GM12878 (cell line): ENCODE results near the gene DMRTB1. TPM values are rescaled to one million over a fixed set of nuclear protein-coding genes. Genes with fewer than 3 reads are reported as not detected.

ENCODE experiments used
- ATAC-seq: fragments of 200-7000 bp; cut with Tn5 transposase; 3 replicates; pipeline ENCODE4 v1.9.1; 2020; ENCODE audit warnings: mild to moderate bottlenecking, moderate library complexity
- BruUV-seq: library from RNA; stranded (reverse); fragments of 400-500 nt; replicated peaks from 2 replicates; lab custom pipeline; 2021; lab: Mats Ljungman, UMichigan
- CTCF ChIA-PET: fragments of 300-600 bp; sonication (Branson Sonifier 250); formaldehyde crosslinking; extraction: SDS; loops from one replicate; lab custom pipeline; 2021; ENCODE audit warnings: inconsistent platforms; lab: Yijun Ruan, JAX
- POLR2A ChIA-PET: fragments of 350-600 bp; formaldehyde crosslinking; extraction: SDS; loops from one replicate; lab custom pipeline; 2021; ENCODE audit warnings: inconsistent platforms; lab: Charles Lee
- RAD21 ChIA-PET: fragments of 300-600 bp; sonication (Branson Sonifier 250); formaldehyde crosslinking; loops from one replicate; lab custom pipeline; 2023; ENCODE audit warnings: antibody characterized with exemption; ENCODE audit not compliant: unreplicated experiment; lab: Charles Lee
- SMC1A ChIA-PET: fragments of 300-600 bp; sonication (Branson Sonifier 250); formaldehyde crosslinking; loops from one replicate; lab custom pipeline; 2023; ENCODE audit not compliant: unreplicated experiment, uncharacterized antibody; lab: Charles Lee
- DNase-seq: peaks from one replicate; pipeline ENCODE4 v3.0.0-alpha.2; 2011; ENCODE audit warnings: low read depth, low spot score
- FAIRE-seq: peaks from 3 replicates; lab custom pipeline; 2011; peaks lifted over from hg19 to GRCh38; lab: Jason Lieb, UNC
- H2AFZ ChIP-seq: 2 replicates; pipeline ENCODE4 v1.6.0; 2011; ENCODE audit warnings: low read depth, low read length, control low read depth; ENCODE audit not compliant: control insufficient read depth
- H3K27ac ChIP-seq: 2 replicates; pipeline ENCODE4 v1.5.1; 2011; ENCODE audit warnings: control low read depth; ENCODE audit not compliant: control insufficient read depth, insufficient read depth
- H3K27me3 ChIP-seq, 2 experiments: replicated peaks in 1 of 2; 2 replicates each; pipeline versions ENCODE4 v1.6.0 to v1.6.1; 2011; ENCODE audit warnings: low read length in 1 of 2; ENCODE audit not compliant: control insufficient read depth in 2 of 2, insufficient read depth in 2 of 2
- H3K36me3 ChIP-seq, 2 experiments: 2 replicates each; pipeline ENCODE4 v1.5.1; 2011; ENCODE audit warnings: low read length in 1 of 2; ENCODE audit not compliant: control insufficient read depth in 2 of 2, insufficient read depth in 2 of 2
- H3K4me1 ChIP-seq: 2 replicates; pipeline ENCODE4 v1.6.1; 2011; ENCODE audit warnings: mild to moderate bottlenecking, low read length, moderate library complexity, mixed read lengths; ENCODE audit not compliant: control insufficient read depth, insufficient read depth
- H3K4me2 ChIP-seq: 2 replicates; pipeline ENCODE4 v1.6.0; 2011; ENCODE audit warnings: control low read depth; ENCODE audit not compliant: control insufficient read depth, insufficient read depth
- H3K4me3 ChIP-seq: fragments of 200-600 bp; sonication (generic); 2 replicates; pipeline ENCODE4 v1.5.1; 2016
- H3K79me2 ChIP-seq: 2 replicates; pipeline ENCODE4 v1.6.0; 2011; ENCODE audit warnings: low read length; ENCODE audit not compliant: control insufficient read depth, insufficient read depth
- H3K9ac ChIP-seq: 2 replicates; pipeline ENCODE4 v1.8.0; 2011; ENCODE audit warnings: low read length, control low read depth, mixed read lengths; ENCODE audit not compliant: control insufficient read depth, insufficient read depth
- H3K9me3 ChIP-seq: replicated peaks from 3 replicates; pipeline ENCODE4 v1.5.1; 2011; ENCODE audit warnings: mild to moderate bottlenecking, low read length; ENCODE audit not compliant: control insufficient read depth, insufficient read depth
- H4K20me1 ChIP-seq: 2 replicates; pipeline ENCODE4 v1.6.0; 2011; ENCODE audit not compliant: control insufficient read depth, insufficient read depth
- CBX5 ChIP-seq: sonication (generic); IDR thresholded peaks from 2 replicates; pipeline ENCODE4 v1.6.1; 2016; ENCODE audit warnings: low read depth, moderate library complexity, mild to moderate bottlenecking, inconsistent platforms
- HDGF ChIP-seq: fragments of 450-650 bp; IDR thresholded peaks from 2 replicates; pipeline ENCODE4 v1.6.1; 2016; ENCODE audit warnings: antibody characterized with exemption
- RB1 ChIP-seq: fragments of 450-650 bp; formaldehyde crosslinking; IDR thresholded peaks from 2 replicates; pipeline ENCODE4 v1.6.1; 2017; ENCODE audit warnings: mild to moderate bottlenecking, borderline replicate concordance
- SIN3A ChIP-seq: IDR thresholded peaks from 2 replicates; pipeline ENCODE4 v1.6.1; 2012; ENCODE audit warnings: low read depth, low read length, improper control_type of control experiment
- SMAD1 ChIP-seq: fragments of 450-650 bp; IDR thresholded peaks from 2 replicates; pipeline ENCODE4 v1.6.1; 2018; ENCODE audit warnings: mild to moderate bottlenecking, low read depth; ENCODE audit not compliant: partially characterized antibody
- TCF12 ChIP-seq: IDR thresholded peaks from 2 replicates; pipeline ENCODE4 v1.6.1; 2011; ENCODE audit warnings: low read depth, mild to moderate bottlenecking, low read length
- WGBS: methylation state at CpG from one replicate; pipeline ENCODE4 v1.1.6; 2016; ENCODE audit warnings: low lambda C conversion rate; ENCODE audit not compliant: insufficient replicate concordance, insufficient coverage; ENCODE audit errors: missing lambda C conversion rate; 5-methylcytosine and 5-hydroxymethylcytosine counted together
- in situ Hi-C: fragments of 300-500 bp; cut with MboI; formaldehyde crosslinking; loops from 9 replicates; pipeline ENCODE4 v1.14.3; 2018; ENCODE audit warnings: mixed read lengths
- intact Hi-C: fragments of 100-400 bp; cut with micrococcal nuclease; formaldehyde crosslinking; loops from one replicate; pipeline ENCODE4 v1.14.2; 2022; ENCODE audit not compliant: unreplicated experiment
- polyA plus RNA-seq, 11 experiments: library from polyadenylated mRNA; depleted of rRNA in 4 of 11; unstranded in 6 of 11; stranded (reverse) in 5 of 11; fragments of >200 nt; fragmentation: Nextera tagmentation in 4 of 11; fragmentation: Illumina TruSeq in 1 of 11; extraction: Ambion mirVana in 4 of 11; extraction: Trizol in 1 of 11; gene quantifications; 1 replicate in 1 of 11; 2 replicates in 10 of 11; pipeline versions ENCODE4 v1.2.1 to v1.2.3, GENCODE V29; 2011 to 2016; ENCODE audit warnings: inconsistent platforms in 2 of 11, missing spikeins in 2 of 11, low read depth in 1 of 11
- total RNA-seq, 4 experiments: library from RNA; depleted of rRNA in 3 of 4; stranded (reverse); fragments of >200 nt in 3 of 4; fragmentation: Illumina TruSeq in 1 of 4; extraction: Trizol in 1 of 4; gene quantifications; 2 replicates each; pipeline versions ENCODE4 v1.2.1 to v1.2.3, GENCODE V29; 2013 to 2021
- TF ChIP-seq, protein P1 (sequence below): IDR thresholded peaks from 2 replicates; pipeline ENCODE4 v1.6.1; 2011; ENCODE audit warnings: borderline replicate concordance, low read depth, mild to moderate bottlenecking, moderate library complexity, low read length; ENCODE audit not compliant: insufficient read depth, poor library complexity, severe bottlenecking
- TF ChIP-seq, protein P2 (sequence below): fragments of 150-350 bp; IDR thresholded peaks from 2 replicates; pipeline ENCODE4 v1.6.1; 2014; ENCODE audit warnings: mild to moderate bottlenecking, low read depth, low read length

Gene DMRTB1
- total and polyA plus RNA-seq, 10 of the 15 experiments (the other 5 are each of a cell fraction or from before 2014, with no cell fraction given), result not detected

DNA sequence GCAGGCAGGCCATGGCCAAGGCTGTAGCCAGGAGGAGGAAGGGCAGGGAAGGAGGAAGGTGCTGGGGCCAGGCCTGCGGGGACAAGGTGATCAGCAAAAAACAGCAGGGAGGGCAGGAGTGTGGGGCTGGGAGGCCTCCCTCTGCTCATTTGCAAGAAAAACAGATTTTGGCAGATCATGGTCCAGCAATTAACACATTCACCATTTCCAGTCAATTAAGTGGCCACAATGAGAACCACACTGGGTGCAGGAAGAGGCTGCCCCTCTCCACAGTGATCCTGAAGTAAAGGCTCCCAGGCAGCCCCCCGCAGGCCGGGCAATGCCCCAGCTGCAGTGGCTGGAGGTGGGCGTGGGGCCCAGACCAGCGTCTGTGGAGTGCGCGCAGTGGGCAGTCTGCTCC lies 54.6 kb downstream of the DMRTB1 start (continued):
- TF ChIP-seq, protein P1, sequence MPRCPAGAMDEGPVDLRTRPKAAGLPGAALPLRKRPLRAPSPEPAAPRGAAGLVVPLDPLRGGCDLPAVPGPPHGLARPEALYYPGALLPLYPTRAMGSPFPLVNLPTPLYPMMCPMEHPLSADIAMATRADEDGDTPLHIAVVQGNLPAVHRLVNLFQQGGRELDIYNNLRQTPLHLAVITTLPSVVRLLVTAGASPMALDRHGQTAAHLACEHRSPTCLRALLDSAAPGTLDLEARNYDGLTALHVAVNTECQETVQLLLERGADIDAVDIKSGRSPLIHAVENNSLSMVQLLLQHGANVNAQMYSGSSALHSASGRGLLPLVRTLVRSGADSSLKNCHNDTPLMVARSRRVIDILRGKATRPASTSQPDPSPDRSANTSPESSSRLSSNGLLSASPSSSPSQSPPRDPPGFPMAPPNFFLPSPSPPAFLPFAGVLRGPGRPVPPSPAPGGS, result no peak

DNA sequence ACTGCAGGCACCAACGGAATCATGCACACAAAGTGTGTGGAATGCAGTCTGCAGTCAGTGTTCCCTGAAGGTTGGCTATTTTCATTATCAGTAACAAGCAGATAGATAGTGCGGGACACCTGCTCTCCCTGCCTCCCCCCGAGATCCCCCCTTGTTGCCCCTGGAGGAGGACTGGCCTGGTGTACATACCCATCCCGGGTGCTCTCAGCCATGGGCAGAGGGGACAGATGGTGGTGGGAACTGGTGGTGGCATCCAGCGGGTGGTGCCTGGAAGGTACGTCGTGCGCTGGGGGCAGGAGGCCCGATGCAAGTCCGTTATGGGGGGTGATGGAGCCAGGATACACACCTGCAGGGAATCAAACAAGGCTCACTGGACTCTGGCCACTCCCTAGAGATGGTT lies 55.2 kb downstream of the DMRTB1 start:
- Histone ChIP-seq H3K9ac (no peak overlapping the region), H3K36me3 (no peaks in the 10 kb centered on the region), H4K20me1 (no peaks in the 10 kb centered on the region), H3K4me1 (no peaks in the 10 kb centered on the region), H2AFZ (no peak overlapping the region), H3K27ac (no peak overlapping the region), H3K4me2 (no peak overlapping the region), H3K79me2 (no peaks in the 10 kb centered on the region), H3K9me3 (no peaks in the 10 kb centered on the region), H3K27me3 (peaks cover 0 to 2% of the 10 kb centered on the region in 2 experiments; a peak in 1 of 4 replicates), H3K4me3 (no peak overlapping the region)
- POLR2A ChIA-PET, result no interaction called here
- 41% methylated on average over 10 of the region's 10 CpGs for WGBS
- RAD21 ChIA-PET, result no interaction called here
- FAIRE-seq (no peak), DNase-seq (no peak), ATAC-seq (no peak)
- no peak for TF ChIP-seq CBX5
- no peak for TF ChIP-seq RB1
- no peak for TF ChIP-seq HDGF
- no peak for TF ChIP-seq SIN3A
- no peak for TF ChIP-seq SMAD1
- no peak for TF ChIP-seq TCF12
- TF ChIP-seq, protein P2, sequence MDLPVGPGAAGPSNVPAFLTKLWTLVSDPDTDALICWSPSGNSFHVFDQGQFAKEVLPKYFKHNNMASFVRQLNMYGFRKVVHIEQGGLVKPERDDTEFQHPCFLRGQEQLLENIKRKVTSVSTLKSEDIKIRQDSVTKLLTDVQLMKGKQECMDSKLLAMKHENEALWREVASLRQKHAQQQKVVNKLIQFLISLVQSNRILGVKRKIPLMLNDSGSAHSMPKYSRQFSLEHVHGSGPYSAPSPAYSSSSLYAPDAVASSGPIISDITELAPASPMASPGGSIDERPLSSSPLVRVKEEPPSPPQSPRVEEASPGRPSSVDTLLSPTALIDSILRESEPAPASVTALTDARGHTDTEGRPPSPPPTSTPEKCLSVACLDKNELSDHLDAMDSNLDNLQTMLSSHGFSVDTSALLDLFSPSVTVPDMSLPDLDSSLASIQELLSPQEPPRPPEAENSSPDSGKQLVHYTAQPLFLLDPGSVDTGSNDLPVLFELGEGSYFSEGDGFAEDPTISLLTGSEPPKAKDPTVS, result no peak
- CTCF ChIA-PET, result no interaction called here
- in situ Hi-C loops (no loop called here), intact Hi-C loops (no loop called here)
- SMC1A ChIA-PET, result no interaction called here
- no TSS peak for BruUV-seq
